Naive thymus-derived CD4-positive, alpha-beta T cell (primary cell): Measurements from ENCODE around the gene MMGT1. TPM values are rescaled to one million over a fixed set of nuclear protein-coding genes. Genes with fewer than 3 reads are reported as not detected.

ENCODE experiments used
- ATAC-seq: fragments of 150-1000 bp; cut with Tn5 transposase; 2 replicates; pipeline ENCODE4 v1.10.0; 2021; ENCODE audit warnings: mild to moderate bottlenecking, moderate library complexity
- CTCF ChIA-PET: fragments of 350-600 bp; sonication (Branson Sonifier 250); formaldehyde crosslinking; loops from one replicate; lab custom pipeline; 2021; ENCODE audit warnings: antibody characterized with exemption; lab: Charles Lee
- POLR2A ChIA-PET: fragments of 350-600 bp; sonication (Branson Sonifier 250); formaldehyde crosslinking; loops from one replicate; lab custom pipeline; 2021; ENCODE audit warnings: antibody characterized with exemption, inconsistent platforms; lab: Charles Lee
- DNase-seq, 9 donors: peaks; one replicate each; pipeline versions ENCODE4 v3.0.0 to v3.0.0-alpha.2; 2020 to 2022; ENCODE audit warnings: mixed read lengths in 1 of 9
- H3K27ac ChIP-seq: one replicate; pipeline ENCODE4 v1.7.0; 2013; ENCODE audit warnings: mild to moderate bottlenecking, low read depth, low read length, moderate library complexity
- H3K27me3 ChIP-seq, 2 donors: one replicate each; pipeline ENCODE4 v1.7.0; 2013; ENCODE audit warnings: low read length in 2 of 2, mild to moderate bottlenecking in 2 of 2, moderate library complexity in 2 of 2; ENCODE audit not compliant: control insufficient read depth in 2 of 2, insufficient read depth in 2 of 2
- H3K36me3 ChIP-seq, 3 experiments: 1 replicate in 2 of 3; 2 replicates in 1 of 3; pipeline ENCODE4 v1.7.0; 2013; ENCODE audit warnings: low read length in 3 of 3, mild to moderate bottlenecking in 3 of 3, moderate library complexity in 1 of 3; ENCODE audit not compliant: insufficient read depth in 3 of 3, control insufficient read depth in 2 of 3
- H3K4me1 ChIP-seq, 2 donors: one replicate each; pipeline ENCODE4 v1.7.0; 2013; ENCODE audit warnings: low read length in 2 of 2, mild to moderate bottlenecking in 2 of 2, moderate library complexity in 1 of 2; ENCODE audit not compliant: control insufficient read depth in 2 of 2, insufficient read depth in 2 of 2
- H3K4me3 ChIP-seq: 2 replicates; pipeline ENCODE4 v1.7.0; 2013; ENCODE audit warnings: mild to moderate bottlenecking, low read length
- H3K9me3 ChIP-seq, 3 experiments: 1 replicate in 2 of 3; 2 replicates in 1 of 3; pipeline ENCODE4 v1.7.0; 2013; ENCODE audit warnings: low read length in 3 of 3; ENCODE audit not compliant: control insufficient read depth in 2 of 3
- H3K27ac Mint-ChIP-seq, 9 donors: one replicate each; pipeline ENCODE4 v1.8.0; 2020 to 2022; ENCODE audit warnings: mixed read lengths in 9 of 9, mild to moderate bottlenecking in 8 of 9, moderate library complexity in 5 of 9, inconsistent platforms in 2 of 9
- H3K27me3 Mint-ChIP-seq, 5 donors: one replicate each; pipeline ENCODE4 v1.8.0; 2021 to 2022; ENCODE audit warnings: mixed read lengths in 5 of 5, mild to moderate bottlenecking in 1 of 5
- H3K36me3 Mint-ChIP-seq, 5 donors: one replicate each; pipeline ENCODE4 v1.8.0; 2020 to 2022; ENCODE audit warnings: mixed read lengths in 5 of 5, mild to moderate bottlenecking in 3 of 5, inconsistent platforms in 1 of 5
- H3K4me1 Mint-ChIP-seq, 7 donors: one replicate each; pipeline ENCODE4 v1.8.0; 2020 to 2022; ENCODE audit warnings: mixed read lengths in 7 of 7, mild to moderate bottlenecking in 3 of 7, inconsistent platforms in 1 of 7
- H3K4me3 Mint-ChIP-seq, 10 donors: one replicate each; pipeline ENCODE4 v1.8.0; 2020 to 2022; ENCODE audit warnings: mild to moderate bottlenecking in 10 of 10, mixed read lengths in 10 of 10, moderate library complexity in 6 of 10, inconsistent platforms in 2 of 10
- H3K9me3 Mint-ChIP-seq, 11 donors: one replicate each; pipeline ENCODE4 v1.8.0; 2020 to 2022; ENCODE audit warnings: mixed read lengths in 11 of 11, mild to moderate bottlenecking in 4 of 11, inconsistent platforms in 1 of 11, moderate library complexity in 1 of 11
- intact Hi-C, 2 donors: fragments of 100-400 bp; cut with micrococcal nuclease; formaldehyde crosslinking; loops; one replicate each; pipeline ENCODE4 v1.15.1; 2023
- polyA plus RNA-seq, 2 donors: library from polyadenylated mRNA; unstranded; fragments of 300-500 nt; fragmentation: Illumina TruSeq; gene quantifications; one replicate each; pipeline ENCODE4 v1.2.3, GENCODE V29; 2021
- total RNA-seq, 6 experiments: library from RNA in 5 of 6; stranded (reverse) in 5 of 6; gene quantifications; 1 replicate in 5 of 6; 2 replicates in 1 of 6; pipeline ENCODE4 v1.2.3 and lab custom pipeline; 2021 to 2026

Gene MMGT1
- total and polyA plus RNA-seq, 7 experiments from 2014 or later, result 5.7 to 28.4 (median 23.4) TPM

- CTCF ChIA-PET, result no interaction called here
- peaks cover 0 to 1% (median 0%) of the 10 kb centered on the region in 5 donors for H3K36me3 Mint-ChIP-seq
- H3K9me3 Mint-ChIP-seq, result no peaks in the 10 kb centered on the region
- H3K4me3 Mint-ChIP-seq, result peak overlapping the region; percentile 79 to 95 (median 90)
- Histone ChIP-seq H3K4me1 (peaks cover 20 to 23% of the 10 kb centered on the region in 2 donors), H3K27ac (peak overlapping the region; percentile 76), H3K9me3 (no peaks in the 10 kb centered on the region), H3K4me3 (peak overlapping the region; percentile 73), H3K36me3 (no peaks in the 10 kb centered on the region), H3K27me3 (no peaks in the 10 kb centered on the region)
- H3K27me3 Mint-ChIP-seq, result no peaks in the 10 kb centered on the region
- POLR2A ChIA-PET, result no interaction called here
- H3K4me1 Mint-ChIP-seq, result peaks cover 38 to 61% (median 53%) of the 10 kb centered on the region in 7 donors
- intact Hi-C loops, result loop anchor here in 1 of 2 donors (10.0 kb wide), 1 partner anchor 1518 kb away; the partner anchor contains the start of gene HPRT1
- ATAC-seq, result no peak
- H3K27ac Mint-ChIP-seq, result peak overlapping the region; percentile 80 to 99 (median 93)
- no peak for DNase-seq
Observed at GRCh38 chrX:135982860-135983259, 9.1 kb upstream of the MMGT1 start.

- no peaks in the 10 kb centered on the region for H3K9me3 ChIP-seq
- POLR2A ChIA-PET, result no interaction called here
- ATAC-seq (no peak), DNase-seq (no peak)
- peak overlapping the region in 4 of 10 donors; percentile 16 to 94 (median 62) for H3K4me3 Mint-ChIP-seq
- no peaks in the 10 kb centered on the region for H3K9me3 Mint-ChIP-seq
- peaks cover 34 to 50% (median 43%) of the 10 kb centered on the region in 7 donors for H3K4me1 Mint-ChIP-seq
- no peaks in the 10 kb centered on the region for H3K27me3 Mint-ChIP-seq
- no peaks in the 10 kb centered on the region for H3K27me3 ChIP-seq
- H3K27ac Mint-ChIP-seq, result peak overlapping the region in 5 of 9 donors; percentile 37 to 99 (median 78)
- CTCF ChIA-PET, result no interaction called here
- H3K4me3 ChIP-seq, result no peak overlapping the region
- intact Hi-C loops, result loop anchor here in 1 of 2 donors (10.0 kb wide), 1 partner anchor 1517 kb away; the partner anchor contains the start of gene HPRT1
- peaks cover 20 to 26% of the 10 kb centered on the region in 2 donors for H3K4me1 ChIP-seq
- H3K27ac ChIP-seq, result no peak overlapping the region
- H3K36me3 Mint-ChIP-seq, result peaks cover 0 to 1% (median 0%) of the 10 kb centered on the region in 5 donors
- no peaks in the 10 kb centered on the region for H3K36me3 ChIP-seq
Observed at GRCh38 chrX:135981668-135982067, 7.9 kb upstream of the MMGT1 start.

GRCh38 chrX:135981010-135981409 lies 7.2 kb upstream of the MMGT1 start:
- peak overlapping the region in 7 of 9 donors; percentile 1 to 99 (median 75) for H3K27ac Mint-ChIP-seq

DNA sequence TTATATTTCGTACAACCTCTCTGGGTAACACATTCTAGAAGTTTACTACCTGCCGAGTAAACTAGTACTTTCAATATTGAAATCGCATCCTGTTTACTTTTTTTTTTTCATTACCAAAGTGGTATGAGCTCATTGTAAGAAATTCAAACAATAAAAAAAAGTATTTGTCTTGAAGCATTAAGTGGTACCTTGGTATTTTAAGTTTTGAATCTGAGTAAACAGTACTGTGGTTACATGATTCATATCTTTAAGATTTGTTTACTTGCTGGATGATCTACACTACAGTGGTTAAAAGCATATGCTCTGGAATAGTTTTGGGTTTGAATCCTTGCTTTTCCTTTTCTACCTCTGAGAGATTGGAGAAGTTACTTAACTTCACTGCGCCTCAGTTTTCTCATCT lies 3.8 kb upstream of the MMGT1 start:
- no peaks in the 10 kb centered on the region for H3K27me3 ChIP-seq
- peaks cover 17 to 36% (median 34%) of the 10 kb centered on the region in 7 donors for H3K4me1 Mint-ChIP-seq
- H3K36me3 Mint-ChIP-seq, result peaks cover 0 to 1% (median 0%) of the 10 kb centered on the region in 5 donors
- H3K4me1 ChIP-seq, result peaks cover 9 to 10% of the 10 kb centered on the region in 2 donors
- no peaks in the 10 kb centered on the region for H3K36me3 ChIP-seq
- ATAC-seq, result no peak
- no peaks in the 10 kb centered on the region for H3K27me3 Mint-ChIP-seq
- no peak overlapping the region for H3K4me3 ChIP-seq
- ChIA-PET POLR2A (interaction anchor here (0.5 kb wide), 1 partner anchor 10 kb away, joined by 3 read pairs; no protein-coding TSS in a partner anchor), CTCF (no interaction called here)
- intact Hi-C loops, result no loop called here
- H3K27ac Mint-ChIP-seq, result peak overlapping the region in 1 of 9 donors; percentile 39
- no peaks in the 10 kb centered on the region for H3K9me3 Mint-ChIP-seq
- H3K27ac ChIP-seq, result no peak overlapping the region
- H3K9me3 ChIP-seq, result no peaks in the 10 kb centered on the region
- DNase-seq, result no peak
- H3K4me3 Mint-ChIP-seq, result no peak overlapping the region

More at GRCh38 chrX:135981010-135981409, 7.2 kb upstream of the MMGT1 start:
- Mint-ChIP-seq H3K27me3 (no peaks in the 10 kb centered on the region), H3K36me3 (peaks cover 0 to 1% (median 0%) of the 10 kb centered on the region in 5 donors), H3K9me3 (no peaks in the 10 kb centered on the region), H3K4me1 (peaks cover 31 to 46% (median 41%) of the 10 kb centered on the region in 7 donors), H3K4me3 (peak overlapping the region in 7 of 10 donors; percentile 17 to 76 (median 53))
- ATAC-seq (no peak), DNase-seq (no peak)
- no peak overlapping the region for H3K4me3 ChIP-seq
- ChIA-PET CTCF (no interaction called here), POLR2A (no interaction called here)
- intact Hi-C loops, result loop anchor here in 1 of 2 donors (10.0 kb wide), 1 partner anchor 1516 kb away; the partner anchor contains the start of gene HPRT1
- no peaks in the 10 kb centered on the region for H3K27me3 ChIP-seq
- H3K9me3 ChIP-seq, result no peaks in the 10 kb centered on the region
- H3K27ac ChIP-seq, result no peak overlapping the region
- H3K4me1 ChIP-seq, result peaks cover 20 to 26% of the 10 kb centered on the region in 2 donors
- H3K36me3 ChIP-seq, result no peaks in the 10 kb centered on the region

DNA sequence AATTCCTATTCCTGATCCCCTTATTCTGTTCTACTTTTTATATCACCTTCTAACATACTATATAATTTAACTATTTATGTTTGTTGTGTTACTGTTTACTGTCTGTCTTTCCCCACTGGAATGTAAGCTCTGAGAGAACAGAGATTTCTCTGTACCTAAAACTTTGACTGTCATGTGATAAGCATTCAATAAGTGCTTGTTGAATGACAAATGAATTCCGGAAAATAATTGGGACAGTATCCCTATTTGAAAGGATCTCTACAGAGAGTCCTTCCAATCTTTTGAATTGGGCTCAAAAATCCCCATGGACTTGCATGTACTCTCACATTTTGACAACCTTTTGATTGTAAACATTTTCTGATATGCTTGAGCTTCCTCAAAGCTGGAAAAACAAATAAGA lies 1.6 kb upstream of the MMGT1 start:
- ChIA-PET CTCF (no interaction called here), POLR2A (interaction anchor here (3.1 kb wide), 1 partner anchor 9 kb away, joined by 19 read pairs; the partner anchor contains the start of gene SLC9A6)
- no peaks in the 10 kb centered on the region for H3K36me3 ChIP-seq
- H3K27ac Mint-ChIP-seq, result peak overlapping the region in 1 of 9 donors; percentile 76
- H3K36me3 Mint-ChIP-seq, result no peaks in the 10 kb centered on the region
- ATAC-seq, result no peak
- intact Hi-C loops, result loop anchor here in 1 of 2 donors (2.0 kb wide), 1 partner anchor 521 kb away; the partner anchor contains the start of gene HTATSF1
- no peaks in the 10 kb centered on the region for H3K27me3 Mint-ChIP-seq
- no peaks in the 10 kb centered on the region for H3K27me3 ChIP-seq
- H3K4me1 Mint-ChIP-seq, result peaks cover 10 to 38% (median 28%) of the 10 kb centered on the region in 7 donors
- no peak overlapping the region for H3K4me3 ChIP-seq
- peak overlapping the region in 2 of 10 donors; percentile 86 to 88 for H3K4me3 Mint-ChIP-seq
- H3K9me3 Mint-ChIP-seq, result no peaks in the 10 kb centered on the region
- DNase-seq, result no peak
- no peak overlapping the region for H3K27ac ChIP-seq
- peaks cover 13 to 17% of the 10 kb centered on the region in 2 donors for H3K4me1 ChIP-seq
- no peaks in the 10 kb centered on the region for H3K9me3 ChIP-seq

- Mint-ChIP-seq H3K27ac (peak overlapping the region; percentile 55 to 94 (median 86)), H3K4me3 (peak overlapping the region; percentile 79 to 92 (median 86)), H3K9me3 (no peaks in the 10 kb centered on the region), H3K27me3 (no peaks in the 10 kb centered on the region), H3K36me3 (no peaks in the 10 kb centered on the region), H3K4me1 (peaks cover 10 to 39% (median 28%) of the 10 kb centered on the region in 7 donors)
- intact Hi-C loops, result loop anchor here (1.0 to 5.0 kb wide), 7 partner anchors 11 to 935 kb away; partner anchors contain the start of genes INTS6L (in 2 of the 2), SLC9A6 (in 2 of the 2), FHL1 (in 1 of the 2) and HTATSF1 (in 1 of the 2)
- peak; percentile 73 for ATAC-seq
- Histone ChIP-seq H3K27ac (peak overlapping the region; percentile 58), H3K27me3 (no peaks in the 10 kb centered on the region), H3K4me1 (peaks cover 13 to 17% of the 10 kb centered on the region in 2 donors), H3K9me3 (no peaks in the 10 kb centered on the region), H3K36me3 (no peaks in the 10 kb centered on the region), H3K4me3 (peak overlapping the region; percentile 25)
- ChIA-PET CTCF (interaction anchor here (1.5 kb wide), 1 partner anchor 9 kb away, joined by 4 read pairs; no protein-coding TSS in a partner anchor), POLR2A (interaction anchor here (1.1 to 3.1 kb wide), 3 partner anchors 10 to 14 kb away, joined by 5 to 19 read pairs (median 7); partner anchors contain the start of gene SLC9A6)
- DNase-seq, result peak; percentile 35 to 70 (median 52)
Observed at GRCh38 chrX:135974279-135974856, 580 bp upstream of the MMGT1 start.
